SK-N-SH treated with all-trans-retinoic acid at 6 μM for 48 hours (cell line): ENCODE data around the gene KRT71.

Source experiments
- ATAC-seq: fragments of 200-7000 bp; cut with Tn5 transposase; 3 replicates; pipeline ENCODE4 v1.9.1; 2020; ENCODE audit warnings: mild to moderate bottlenecking, moderate library complexity
- ARNTL ChIP-seq: fragments of 450-650 bp; formaldehyde crosslinking; IDR thresholded peaks from 2 replicates; pipeline ENCODE4 v1.5.0; 2020; ENCODE audit warnings: low read depth, mild to moderate bottlenecking, moderate library complexity, borderline replicate concordance
- CREB5 ChIP-seq: fragments of 250-450 bp; sonication (Bioruptor Pico); IDR thresholded peaks from 2 replicates; pipeline ENCODE4 v1.5.1; 2020; ENCODE audit warnings: low read depth, mild to moderate bottlenecking, moderate library complexity
- CSDC2 ChIP-seq: fragments of 250-450 bp; sonication (Bioruptor Pico); IDR thresholded peaks from 2 replicates; pipeline ENCODE4 v1.5.0; 2020; ENCODE audit warnings: mild to moderate bottlenecking, moderate library complexity
- CSRNP3 ChIP-seq: fragments of 250-450 bp; sonication (Bioruptor Pico); IDR thresholded peaks from 2 replicates; pipeline ENCODE4 v1.5.1; 2021; ENCODE audit warnings: mild to moderate bottlenecking, moderate library complexity
- GLIS3 ChIP-seq: fragments of 250-450 bp; sonication (Bioruptor Pico); IDR thresholded peaks from 2 replicates; pipeline ENCODE4 v1.5.0; 2020; ENCODE audit warnings: mild to moderate bottlenecking, moderate library complexity
- ISL1 ChIP-seq: fragments of 250-450 bp; sonication (Bioruptor Pico); IDR thresholded peaks from 2 replicates; pipeline ENCODE4 v2.1.2; 2022; ENCODE audit warnings: mild to moderate bottlenecking, moderate library complexity
- OSR1 ChIP-seq: fragments of 250-450 bp; sonication (Bioruptor Pico); IDR thresholded peaks from 2 replicates; pipeline ENCODE4 v1.8.0; 2022; ENCODE audit warnings: moderate library complexity, mild to moderate bottlenecking, inconsistent platforms
- POU6F1 ChIP-seq: fragments of 250-450 bp; sonication (Bioruptor Pico); IDR thresholded peaks from 2 replicates; pipeline ENCODE4 v1.8.0; 2021; ENCODE audit warnings: low read depth, mild to moderate bottlenecking, moderate library complexity, borderline replicate concordance
- PPARA ChIP-seq: fragments of 250-450 bp; sonication (Bioruptor Pico); IDR thresholded peaks from 2 replicates; pipeline ENCODE4 v1.5.0; 2020; ENCODE audit warnings: mild to moderate bottlenecking, borderline replicate concordance
- RARB ChIP-seq: fragments of 250-450 bp; sonication (Bioruptor Pico); IDR thresholded peaks from 2 replicates; pipeline ENCODE4 v1.8.0; 2021; ENCODE audit warnings: mild to moderate bottlenecking, moderate library complexity
- SNAI2 ChIP-seq: fragments of 250-450 bp; sonication (Bioruptor Pico); IDR thresholded peaks from 2 replicates; pipeline ENCODE4 v1.5.0; 2020; ENCODE audit warnings: mild to moderate bottlenecking, moderate library complexity
- TCF4 ChIP-seq: fragments of 250-450 bp; sonication (Bioruptor Pico); IDR thresholded peaks from 2 replicates; pipeline ENCODE4 v1.8.0; 2021; ENCODE audit warnings: mild to moderate bottlenecking, moderate library complexity, borderline replicate concordance
- TOX ChIP-seq: fragments of 250-450 bp; sonication (Bioruptor Pico); IDR thresholded peaks from 2 replicates; pipeline ENCODE4 v1.8.0; 2021; ENCODE audit warnings: mild to moderate bottlenecking, moderate library complexity, borderline replicate concordance
- TSHZ2 ChIP-seq: fragments of 250-450 bp; sonication (Bioruptor Pico); IDR thresholded peaks from 2 replicates; pipeline ENCODE4 v1.5.0; 2020; ENCODE audit warnings: mild to moderate bottlenecking, moderate library complexity
- ZC3H10 ChIP-seq: fragments of 250-450 bp; sonication (Bioruptor Pico); IDR thresholded peaks from 2 replicates; pipeline ENCODE4 v1.5.1; 2021; ENCODE audit warnings: mild to moderate bottlenecking, moderate library complexity
- ZFP3 ChIP-seq: fragments of 250-450 bp; sonication (Bioruptor Pico); IDR thresholded peaks from 2 replicates; pipeline ENCODE4 v1.5.0; 2020; ENCODE audit warnings: mild to moderate bottlenecking, moderate library complexity
- ZFP30 ChIP-seq: fragments of 450-650 bp; formaldehyde crosslinking; IDR thresholded peaks from 2 replicates; pipeline ENCODE4 v1.5.0; 2022; ENCODE audit warnings: mild to moderate bottlenecking, moderate library complexity
- ZNF565 ChIP-seq: fragments of 450-650 bp; formaldehyde crosslinking; conservative IDR thresholded peaks from 2 replicates; pipeline ENCODE4 v1.5.0; 2020; ENCODE audit warnings: low read depth, mild to moderate bottlenecking, moderate library complexity
- ZNF70 ChIP-seq: fragments of 450-650 bp; formaldehyde crosslinking; IDR thresholded peaks from 2 replicates; pipeline ENCODE4 v1.5.0; 2020; ENCODE audit warnings: mild to moderate bottlenecking, moderate library complexity
- ZNF8 ChIP-seq: fragments of 450-650 bp; formaldehyde crosslinking; IDR thresholded peaks from 2 replicates; pipeline ENCODE4 v1.5.0; 2020; ENCODE audit warnings: mild to moderate bottlenecking, moderate library complexity
- TF ChIP-seq, protein P1 (sequence below): fragments of 250-450 bp; sonication (Bioruptor Pico); IDR thresholded peaks from 2 replicates; pipeline ENCODE4 v1.8.0; 2020; ENCODE audit warnings: mild to moderate bottlenecking, moderate library complexity, borderline replicate concordance

KRT71 gene

GRCh38 chr12:52557476-52557875 lies 4.5 kb upstream of the KRT71 start:
- no peak for ATAC-seq
- TF ChIP-seq GLIS3 (CRISPR knock-in tag) (no peak), POU6F1 (CRISPR knock-in tag) (no peak), OSR1 (CRISPR knock-in tag) (no peak), ZNF8 (CRISPR knock-in tag) (no peak), ISL1 (CRISPR knock-in tag) (no peak), ZFP3 (CRISPR knock-in tag) (no peak), ZC3H10 (CRISPR knock-in tag) (no peak), ZFP30 (no peak), TSHZ2 (no peak), RARB (CRISPR knock-in tag) (no peak), SNAI2 (CRISPR knock-in tag) (no peak), CREB5 (CRISPR knock-in tag) (no peak), TCF4 (no peak), ZNF565 (CRISPR knock-in tag) (no peak), CSRNP3 (CRISPR knock-in tag) (no peak), ZNF70 (CRISPR knock-in tag) (no peak), ARNTL (CRISPR knock-in tag) (no peak)
- TF ChIP-seq, protein P1, sequence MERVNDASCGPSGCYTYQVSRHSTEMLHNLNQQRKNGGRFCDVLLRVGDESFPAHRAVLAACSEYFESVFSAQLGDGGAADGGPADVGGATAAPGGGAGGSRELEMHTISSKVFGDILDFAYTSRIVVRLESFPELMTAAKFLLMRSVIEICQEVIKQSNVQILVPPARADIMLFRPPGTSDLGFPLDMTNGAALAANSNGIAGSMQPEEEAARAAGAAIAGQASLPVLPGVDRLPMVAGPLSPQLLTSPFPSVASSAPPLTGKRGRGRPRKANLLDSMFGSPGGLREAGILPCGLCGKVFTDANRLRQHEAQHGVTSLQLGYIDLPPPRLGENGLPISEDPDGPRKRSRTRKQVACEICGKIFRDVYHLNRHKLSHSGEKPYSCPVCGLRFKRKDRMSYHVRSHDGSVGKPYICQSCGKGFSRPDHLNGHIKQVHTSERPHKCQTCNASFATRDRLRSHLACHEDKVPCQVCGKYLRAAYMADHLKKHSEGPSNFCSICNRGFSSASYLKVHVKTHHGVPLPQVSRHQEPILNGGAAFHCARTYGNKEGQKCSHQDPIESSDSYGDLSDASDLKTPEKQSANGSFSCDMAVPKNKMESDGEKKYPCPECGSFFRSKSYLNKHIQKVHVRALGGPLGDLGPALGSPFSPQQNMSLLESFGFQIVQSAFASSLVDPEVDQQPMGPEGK (CRISPR knock-in tag): no peak

DNA sequence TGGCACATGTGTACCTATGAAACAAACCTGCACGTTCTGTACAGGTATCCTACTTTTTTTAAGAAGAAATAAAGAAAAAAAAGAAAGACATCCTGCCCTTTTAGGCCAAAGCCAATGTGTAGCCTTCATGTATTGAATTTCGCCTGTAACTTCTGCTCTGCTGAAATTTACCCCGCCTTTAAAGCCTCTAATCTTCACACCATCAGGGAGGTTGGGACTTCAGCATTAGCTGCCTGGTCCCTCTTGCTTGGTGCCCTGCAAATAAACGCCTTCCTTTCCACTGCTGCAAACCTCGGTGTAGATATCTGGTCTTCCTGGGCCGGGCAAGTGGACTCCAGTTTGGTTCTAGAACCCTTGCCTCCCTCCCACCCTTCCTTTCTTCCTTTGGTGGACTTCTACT lies 2.6 kb upstream of the KRT71 start:
- TF ChIP-seq SNAI2 (CRISPR knock-in tag): no peak
- TF ChIP-seq ZNF8 (CRISPR knock-in tag): no peak
- TF ChIP-seq CREB5 (CRISPR knock-in tag): no peak
- no peak for TF ChIP-seq ZFP30
- no peak for TF ChIP-seq TOX
- no peak for TF ChIP-seq ZNF70 (CRISPR knock-in tag)
- no peak for TF ChIP-seq CSDC2 (CRISPR knock-in tag)
- TF ChIP-seq ZC3H10 (CRISPR knock-in tag): no peak
- no peak for TF ChIP-seq ZFP3 (CRISPR knock-in tag)
- no peak for TF ChIP-seq ZNF565 (CRISPR knock-in tag)
- TF ChIP-seq ARNTL (CRISPR knock-in tag): no peak
- no peak for TF ChIP-seq TCF4
- TF ChIP-seq ISL1 (CRISPR knock-in tag): no peak
- no peak for TF ChIP-seq PPARA (CRISPR knock-in tag)
- TF ChIP-seq, all 23 proteins: peak for 0
- ATAC-seq: no peak
